ENCODE data around the gene FAM25C. TPM values are rescaled to one million over a fixed set of nuclear protein-coding genes. Genes with fewer than 3 reads are reported as not detected.
"Not testable (repeated sequence)": the region's sequence is repeated elsewhere in the genome, so short reads cannot be mapped to it uniquely, and the experiment has no call there.

FAM25C gene
- polyA plus RNA-seq (ENCODE audit: insufficient read length), result not detected

DNA sequence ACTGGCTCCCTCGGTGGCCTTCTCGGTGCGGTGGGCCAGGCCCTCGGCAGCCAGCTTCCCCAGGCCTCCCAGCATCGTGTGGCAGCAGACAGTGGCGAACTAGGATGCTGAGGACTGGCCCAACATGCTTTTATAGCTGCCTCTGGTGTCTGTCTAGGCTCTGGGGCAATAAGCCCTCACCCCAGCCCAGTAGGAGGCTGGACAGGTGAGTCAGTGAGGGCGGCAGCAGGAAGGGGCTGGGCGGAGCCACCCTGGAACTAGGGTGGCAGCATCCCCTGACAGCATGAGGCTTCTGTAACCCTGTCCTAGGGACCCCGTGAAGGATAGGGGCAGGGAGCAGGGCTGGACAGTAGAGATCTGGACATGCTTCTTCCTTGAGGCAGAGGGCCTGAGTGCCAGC, at the start of gene FAM25C:
Gene FAM25C, minus strand, starts transcription at position 101 of the 400 bp plus-strand sequence. Its CDS starts 26 bp downstream, at position 75.
- not testable (repeated sequence) for DNase-seq

DNA sequence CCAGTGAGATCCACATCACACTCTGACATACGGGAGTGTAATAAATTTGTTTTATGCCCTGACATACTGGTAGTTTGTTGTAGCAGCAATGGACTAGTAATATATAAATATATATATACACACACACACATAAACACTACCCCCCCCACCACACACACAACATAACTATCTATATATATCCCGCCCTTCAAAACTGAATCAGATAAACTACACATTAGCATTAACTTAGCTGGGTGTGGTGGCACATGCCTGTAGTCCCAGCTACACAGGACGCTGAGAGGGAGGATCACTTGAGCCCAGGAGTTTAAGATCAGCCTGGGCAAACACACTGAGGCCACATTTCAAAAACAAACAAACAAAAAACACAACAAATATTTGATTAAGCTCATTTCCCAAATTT, 45.0 kb upstream of the FAM25C start:
- DNase-seq, result not testable (repeated sequence)

DNA sequence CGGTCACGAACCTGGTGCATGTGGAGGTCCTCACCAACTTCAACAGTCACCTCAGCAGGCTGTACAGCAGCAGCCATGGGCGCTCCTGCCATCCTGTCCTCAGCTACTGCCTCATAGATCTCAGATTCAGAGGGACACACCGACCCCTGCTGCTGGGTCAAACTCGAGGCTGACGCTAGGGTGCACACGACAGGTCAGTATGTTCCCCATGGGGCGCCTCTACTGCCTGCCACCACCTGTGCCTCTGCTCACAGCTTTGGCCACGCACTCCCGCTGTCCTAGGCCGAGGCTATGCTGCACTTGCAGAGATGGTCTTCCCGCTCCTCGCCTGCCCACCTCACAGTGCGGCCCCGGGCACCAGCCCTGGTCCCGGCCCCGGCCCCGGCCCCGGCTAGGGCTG, 31.8 kb upstream of the FAM25C start:
- DNase-seq, result not testable (repeated sequence)

DNA sequence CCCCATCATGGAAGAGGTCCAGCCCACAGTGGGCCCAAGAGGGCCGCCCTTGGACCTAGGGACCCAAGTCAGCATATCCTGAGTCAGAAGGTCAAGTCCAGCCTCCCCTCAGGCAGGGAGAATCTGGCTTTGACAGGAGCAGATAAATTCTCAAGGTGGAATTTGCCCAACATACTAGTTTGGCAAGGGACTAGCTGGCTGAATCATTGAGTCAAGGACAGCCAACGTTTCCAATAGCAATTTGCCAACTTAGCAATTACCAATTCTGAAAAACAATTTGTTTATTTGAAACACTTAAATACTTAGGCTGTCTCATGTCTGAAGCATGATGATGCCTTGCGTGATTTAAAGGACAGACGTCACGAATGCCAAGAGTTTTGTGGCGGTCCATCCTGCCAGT, 2.7 kb upstream of the FAM25C start:
- not testable (repeated sequence) for DNase-seq

DNA sequence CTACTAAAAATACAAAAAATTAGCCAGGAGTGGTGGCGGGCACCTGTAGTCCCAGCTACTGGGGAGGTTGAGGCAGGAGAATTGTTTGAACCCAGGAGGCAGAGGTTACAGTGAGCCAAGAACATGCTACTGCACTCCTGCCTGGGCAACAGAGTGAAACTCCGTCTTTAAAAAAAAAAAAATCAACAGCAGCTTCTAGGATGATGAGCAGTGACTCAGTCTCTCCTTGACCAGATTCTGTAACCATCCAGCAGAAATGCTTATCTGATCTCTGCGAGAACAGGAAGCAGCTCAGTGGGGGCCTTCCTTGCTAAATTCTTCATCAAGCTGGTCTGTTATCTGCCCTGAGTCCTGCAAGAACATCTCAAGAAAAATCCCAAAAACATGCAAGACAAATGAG, 5.5 kb downstream of the FAM25C start:
- DNase-seq, result not testable (repeated sequence)

DNA sequence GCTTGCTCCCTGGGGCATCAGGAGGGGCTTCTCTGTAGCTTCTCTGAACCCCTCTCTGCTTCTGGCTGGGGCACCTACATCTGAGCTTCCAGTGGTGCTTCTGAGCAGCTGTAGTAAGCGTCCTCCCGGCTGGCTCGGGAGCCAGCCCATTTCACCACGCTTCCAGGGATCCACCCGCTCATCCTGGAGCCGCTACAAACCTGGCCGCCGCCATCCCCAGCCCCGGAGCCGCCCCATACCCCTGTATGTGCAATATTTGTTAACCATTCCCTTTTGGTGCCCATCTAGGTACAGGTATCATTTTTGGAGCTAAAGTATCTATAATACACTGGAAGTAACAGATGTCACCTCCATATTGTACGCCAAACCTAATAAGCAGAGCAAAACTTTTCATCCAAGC, 7.0 kb downstream of the FAM25C start:
- not testable (repeated sequence) for DNase-seq

DNA sequence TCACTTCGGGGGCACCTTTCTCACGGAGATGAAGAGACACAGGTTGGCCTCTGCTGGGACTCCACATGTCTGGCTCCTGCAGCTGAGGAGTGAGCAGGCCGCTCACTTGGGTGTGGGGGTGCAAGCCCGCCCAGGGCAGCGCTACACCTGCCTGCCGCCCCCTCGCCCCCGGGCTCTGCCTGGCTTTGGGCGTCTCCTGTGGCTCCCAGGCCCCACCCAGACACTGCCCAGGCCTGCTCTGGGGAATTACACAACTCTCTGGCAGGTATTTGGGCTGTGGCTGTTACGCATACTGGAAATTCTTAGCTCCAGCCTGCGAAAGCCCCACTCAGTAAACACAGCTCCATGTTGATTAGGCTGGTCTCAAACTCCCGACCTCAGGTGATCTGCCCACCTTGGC, 7.9 kb downstream of the FAM25C start:
- not testable (repeated sequence) for DNase-seq

DNA sequence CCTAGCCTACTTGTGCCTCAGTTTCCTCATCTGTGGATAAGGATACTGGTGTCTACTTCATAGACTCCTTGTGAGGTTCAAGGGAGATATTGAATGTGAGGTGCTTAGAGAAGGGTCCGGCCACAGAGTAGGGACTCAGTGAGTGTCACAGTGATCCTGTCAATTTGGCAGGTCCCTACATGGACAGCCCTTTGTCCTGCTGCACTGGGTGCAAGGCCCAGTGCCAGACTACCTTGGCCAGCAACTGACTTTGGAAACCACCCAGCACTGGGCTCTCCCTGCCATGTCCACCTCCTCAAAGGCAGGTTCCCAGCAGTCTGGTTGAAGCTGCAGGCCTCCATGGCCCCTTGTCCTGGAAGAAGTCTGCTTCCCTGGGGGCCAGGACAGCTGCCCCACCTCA, 9.5 kb downstream of the FAM25C start:
- not testable (repeated sequence) for DNase-seq

DNA sequence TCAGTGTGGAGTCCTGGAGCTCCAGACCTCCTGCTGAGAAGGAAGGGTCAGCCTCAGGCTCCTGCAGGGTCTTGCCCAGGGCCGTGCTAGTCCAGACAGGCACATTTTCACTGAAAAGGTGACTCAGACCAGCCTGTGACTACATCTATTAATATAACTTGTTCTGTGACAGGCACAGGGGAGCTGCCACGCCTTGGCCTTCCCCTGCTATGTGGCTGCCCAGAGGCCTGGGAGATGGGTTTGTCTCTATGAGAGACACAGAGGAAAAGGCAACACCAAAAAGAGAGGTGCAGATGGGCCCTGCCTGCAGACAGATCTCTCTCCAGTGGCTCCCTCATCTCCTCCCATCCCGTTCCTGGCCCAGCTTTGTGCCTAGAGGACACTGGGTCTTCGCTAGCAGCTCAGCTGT, 10.0 kb downstream of the FAM25C start:
- not testable (repeated sequence) for DNase-seq

DNA sequence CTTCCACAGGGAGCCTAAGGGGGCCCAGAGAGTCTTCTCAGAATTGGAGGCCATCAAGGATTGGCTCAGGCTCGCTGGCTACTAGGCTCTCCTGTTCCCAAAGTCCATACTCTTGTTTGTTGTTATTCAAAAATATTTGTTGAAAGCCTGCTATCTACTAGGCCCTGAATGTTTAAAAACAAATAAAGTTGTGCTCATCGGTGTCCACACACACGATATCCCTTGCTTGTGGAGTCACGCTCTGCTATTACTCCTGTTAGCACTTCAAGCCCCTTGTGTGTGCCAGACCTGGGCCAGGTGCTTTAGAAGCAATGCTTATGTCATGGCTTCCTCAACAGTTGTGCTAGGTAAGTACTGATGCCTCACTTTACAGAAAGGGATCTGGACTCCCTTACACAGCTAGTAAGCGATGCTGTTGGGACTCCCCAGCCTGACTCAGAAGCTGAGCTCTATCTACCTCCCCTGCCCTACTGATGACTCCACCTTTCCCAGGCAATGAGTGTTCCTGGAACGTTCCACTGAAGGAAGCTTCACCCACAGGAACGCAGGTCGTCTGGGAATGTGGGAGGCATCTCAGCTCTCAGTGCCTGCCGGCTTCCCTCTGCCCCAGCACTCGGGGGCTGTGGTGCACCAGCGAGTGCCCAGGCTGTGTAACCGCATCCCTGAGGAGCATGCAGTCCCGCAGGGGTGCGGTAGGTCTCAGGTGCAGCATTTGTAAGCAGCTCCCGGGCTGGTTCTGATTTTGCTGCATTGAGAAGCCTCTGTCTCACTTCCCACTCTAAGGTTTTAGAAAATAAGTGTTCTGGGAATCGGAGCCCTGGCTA, 10.7 kb downstream of the FAM25C start:
- DNase-seq, result not testable (repeated sequence)

DNA sequence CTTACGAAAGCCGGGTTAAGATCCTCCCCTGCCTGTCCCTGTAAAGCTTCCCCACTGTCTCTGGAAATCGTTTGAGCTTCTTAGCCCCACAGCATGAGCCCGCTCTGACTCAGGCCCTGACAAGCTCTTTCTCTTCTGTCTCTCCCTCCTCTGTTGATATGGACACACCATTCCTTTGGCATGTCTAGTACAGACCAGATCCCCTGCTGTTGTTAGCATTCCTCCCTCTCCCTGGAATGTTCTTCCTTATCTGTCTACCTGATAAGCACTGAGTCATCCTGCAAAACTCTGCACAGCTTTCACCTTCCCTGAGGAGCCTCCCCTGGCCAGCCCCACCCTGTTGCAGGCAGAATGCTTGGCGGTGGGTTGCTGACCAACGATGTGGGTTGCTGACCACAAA, 11.6 kb downstream of the FAM25C start:
- DNase-seq, result not testable (repeated sequence)

DNA sequence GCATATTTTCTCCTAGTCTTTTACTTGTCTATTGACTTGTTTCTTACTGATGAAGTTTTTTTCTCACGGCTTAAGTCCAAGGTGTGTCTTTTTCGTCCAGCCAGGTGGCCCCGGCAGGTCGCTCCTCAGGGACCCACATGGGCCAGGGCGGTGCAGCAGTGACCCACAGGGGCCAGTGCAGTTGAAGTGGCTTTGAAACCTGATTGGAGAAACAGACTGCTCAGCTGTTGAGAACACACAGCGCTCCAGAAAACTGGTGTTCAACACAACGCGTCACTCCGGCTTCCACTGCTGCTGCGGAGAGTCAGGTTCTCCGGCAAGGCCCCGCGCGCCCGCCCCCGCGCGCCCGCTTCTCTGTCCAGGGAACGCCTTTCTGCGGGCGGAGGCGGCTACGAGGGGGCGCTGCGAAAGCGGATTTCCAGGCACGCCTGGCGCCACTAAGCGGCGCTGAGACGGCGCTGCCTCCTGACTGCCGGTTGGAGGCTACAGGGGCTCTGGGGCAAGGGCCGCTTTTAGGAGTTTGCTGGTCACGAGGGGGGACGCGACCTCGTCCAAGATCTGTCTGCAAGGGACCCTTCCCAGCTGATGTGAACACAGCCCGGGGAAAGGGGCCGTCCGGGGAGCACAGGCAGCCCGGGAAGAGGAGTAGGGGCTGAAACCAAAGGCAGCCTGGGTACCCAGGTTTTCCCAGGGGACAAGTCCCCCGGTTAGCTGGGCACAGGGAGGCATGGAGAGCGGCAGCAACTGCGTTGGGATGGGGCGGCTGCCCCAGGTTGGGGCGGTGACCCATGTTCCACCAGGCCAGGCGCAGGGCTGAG, 13.0 kb downstream of the FAM25C start:
- DNase-seq, result not testable (repeated sequence)

DNA sequence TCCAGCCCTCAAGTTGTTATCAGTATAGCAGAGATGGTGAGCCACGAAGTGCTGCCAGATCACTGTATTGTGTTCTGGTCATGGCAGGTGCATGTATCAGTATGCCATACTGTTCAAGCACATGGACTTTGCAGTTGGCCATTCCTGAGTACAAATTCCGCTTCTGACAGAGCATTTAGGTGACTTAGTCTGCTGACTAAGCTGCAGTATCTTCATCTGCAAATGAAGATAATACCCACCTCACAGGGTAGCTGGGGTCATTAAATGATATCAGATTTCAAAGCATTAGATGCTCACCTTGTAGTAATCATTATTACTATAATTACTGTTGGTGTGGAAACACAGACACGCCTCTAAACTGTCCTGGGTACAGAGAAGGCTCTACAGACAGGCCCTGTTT, 24.2 kb downstream of the FAM25C start:
- DNase-seq, result not testable (repeated sequence)

DNA sequence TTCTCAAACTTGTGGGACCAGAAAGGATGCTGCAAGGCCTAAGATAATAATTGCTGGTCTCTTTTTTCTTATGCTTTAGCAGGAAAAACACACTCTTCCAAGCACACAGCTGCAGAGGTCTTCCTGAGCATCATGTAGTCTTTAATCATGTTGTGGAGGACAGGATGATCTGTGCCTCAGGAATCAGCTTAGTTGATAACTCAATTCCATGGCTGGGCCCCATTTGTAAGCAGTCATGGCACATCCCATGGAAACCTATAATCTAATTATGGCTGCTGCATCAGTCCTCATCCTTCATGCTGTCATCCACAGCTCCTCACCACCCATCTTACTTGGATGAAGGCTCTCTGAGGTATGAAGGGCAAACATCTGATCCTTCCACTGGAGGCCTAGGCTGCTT, 26.5 kb downstream of the FAM25C start:
- DNase-seq, result not testable (repeated sequence)

DNA sequence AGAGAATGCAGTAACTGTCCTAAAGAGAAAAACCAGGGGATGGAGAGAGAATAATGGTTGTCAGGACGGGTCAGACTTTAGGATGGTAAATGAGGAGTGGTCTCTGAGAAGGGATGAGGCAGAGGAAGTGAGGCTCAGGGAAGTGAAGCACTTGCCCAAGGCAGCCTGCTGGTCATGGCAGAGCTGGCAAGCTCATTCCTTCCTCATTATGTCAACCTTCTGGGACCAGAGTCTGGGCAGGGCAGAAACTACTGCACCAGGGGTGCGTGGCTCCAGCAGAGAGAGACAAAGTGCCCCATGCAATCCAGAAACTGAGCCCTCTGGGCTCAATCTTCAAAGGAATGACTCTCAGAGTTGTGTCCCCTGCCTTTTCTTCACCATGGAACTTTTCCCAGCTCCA, 27.5 kb downstream of the FAM25C start:
- DNase-seq, result not testable (repeated sequence)

DNA sequence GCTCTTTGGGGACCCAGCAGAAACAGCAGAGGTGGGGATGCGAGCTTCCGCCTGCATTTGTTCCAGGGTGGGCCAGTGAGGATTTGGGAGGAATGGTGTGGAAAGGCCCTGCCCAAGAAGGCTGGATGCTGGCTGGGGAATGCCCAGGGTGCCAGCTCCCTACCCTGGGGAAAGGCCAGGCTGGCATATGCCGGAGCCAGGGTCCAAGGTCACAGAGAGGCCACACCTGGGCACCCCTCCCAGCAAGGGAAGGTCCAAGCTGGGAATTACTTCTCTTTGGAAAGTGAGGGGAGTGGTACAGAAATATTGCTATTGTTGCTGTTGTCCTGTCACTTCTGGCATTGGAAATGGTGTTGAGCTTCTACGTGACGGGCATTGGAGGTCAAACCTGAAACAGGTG, 28.0 kb downstream of the FAM25C start:
- not testable (repeated sequence) for DNase-seq

DNA sequence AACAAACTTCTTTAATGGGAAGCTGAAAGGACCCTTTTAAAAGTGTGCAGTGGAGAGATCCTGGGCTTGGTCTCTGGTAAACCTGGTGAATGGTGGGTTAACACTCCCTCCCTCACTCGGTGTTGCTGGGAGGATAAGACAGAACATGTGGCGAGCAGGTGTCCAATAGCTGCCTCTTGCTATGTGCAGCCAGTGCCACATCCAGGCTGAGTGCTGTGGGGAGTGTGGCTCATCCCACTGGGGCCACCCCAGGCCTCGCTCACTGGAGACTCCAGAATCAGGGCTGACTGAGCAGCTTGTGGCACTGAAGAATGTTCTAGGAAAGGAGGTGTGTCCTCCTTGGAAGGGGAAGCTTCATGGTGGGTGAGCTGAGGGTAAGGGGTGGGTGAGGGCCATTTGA, 29.5 kb downstream of the FAM25C start:
- not testable (repeated sequence) for DNase-seq

DNA sequence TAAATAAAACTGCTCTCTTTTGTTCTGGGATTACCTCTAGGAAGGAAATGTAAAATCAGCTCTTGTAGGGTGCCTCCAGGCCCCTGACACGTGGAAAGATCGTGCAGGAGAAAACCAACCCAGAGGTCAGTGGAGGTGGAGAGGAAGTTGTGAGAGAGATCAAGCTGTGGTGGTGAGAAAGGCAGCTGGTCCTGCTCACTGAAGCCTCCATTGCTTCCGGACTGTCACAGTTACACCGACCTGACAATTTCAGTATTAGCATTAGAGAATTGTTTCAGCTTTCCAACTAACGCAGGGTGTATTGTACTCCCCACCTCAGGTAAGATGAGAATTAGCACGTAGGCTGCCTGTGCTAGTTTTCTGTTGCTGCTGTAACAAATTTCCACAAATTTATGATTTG, 30.6 kb downstream of the FAM25C start:
- DNase-seq, result not testable (repeated sequence)

DNA sequence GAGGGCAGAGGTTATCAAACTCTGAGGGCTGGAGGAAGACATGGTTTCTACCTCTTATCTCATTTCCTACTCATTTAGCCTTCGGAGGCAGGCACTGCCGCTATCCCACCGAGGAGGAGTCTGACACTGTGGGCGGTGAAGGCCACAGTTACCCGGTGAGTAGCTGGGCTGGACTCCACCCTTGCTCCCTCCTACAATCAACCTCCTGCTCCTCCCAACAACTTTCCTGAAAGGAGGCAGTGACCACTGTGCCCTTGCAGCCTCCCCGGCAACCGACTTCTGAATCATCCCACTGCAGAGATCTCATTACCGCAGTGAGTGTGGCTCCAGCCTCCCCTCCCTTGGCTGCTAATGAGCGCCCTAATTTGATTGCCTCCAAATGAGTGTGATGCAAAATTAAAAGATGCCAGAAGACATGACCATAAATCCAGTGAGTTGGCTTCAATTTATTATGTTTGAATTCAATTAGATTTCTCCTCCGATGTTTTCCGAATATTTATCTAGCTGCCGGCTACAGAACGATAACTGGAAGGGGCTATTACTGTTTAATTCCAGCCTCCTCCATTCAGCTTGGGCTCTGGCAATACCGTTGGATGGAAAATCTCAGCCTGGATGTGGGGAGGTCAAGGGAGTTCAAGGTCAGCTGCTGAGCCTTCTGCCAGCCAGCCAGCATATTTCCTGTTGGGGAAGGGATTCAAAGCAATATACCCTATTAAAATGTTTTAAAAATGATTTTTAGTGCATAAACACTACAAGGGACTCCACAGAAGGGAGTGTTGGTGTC, 35.1 kb downstream of the FAM25C start:
- not testable (repeated sequence) for DNase-seq

DNA sequence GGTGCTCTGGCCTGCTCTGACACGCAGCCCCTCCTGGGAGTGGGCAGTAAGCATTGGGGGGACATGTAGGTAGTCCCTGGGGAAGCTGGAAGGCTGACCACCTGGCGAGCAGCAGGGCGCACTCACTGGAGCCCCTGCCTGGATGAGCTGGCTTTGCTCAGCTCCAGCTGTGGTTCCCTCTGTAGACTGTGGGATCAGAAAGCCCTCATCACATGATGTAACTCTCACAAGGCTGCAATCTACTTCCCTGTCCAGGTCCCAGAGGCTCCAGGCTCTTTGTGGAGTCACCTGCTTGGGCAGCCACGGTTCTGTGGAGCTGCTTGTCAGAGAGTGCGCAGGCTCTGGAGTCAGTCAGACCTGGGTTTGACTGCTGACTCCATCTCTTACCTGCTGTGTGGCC, 36.8 kb downstream of the FAM25C start:
- not testable (repeated sequence) for DNase-seq

DNA sequence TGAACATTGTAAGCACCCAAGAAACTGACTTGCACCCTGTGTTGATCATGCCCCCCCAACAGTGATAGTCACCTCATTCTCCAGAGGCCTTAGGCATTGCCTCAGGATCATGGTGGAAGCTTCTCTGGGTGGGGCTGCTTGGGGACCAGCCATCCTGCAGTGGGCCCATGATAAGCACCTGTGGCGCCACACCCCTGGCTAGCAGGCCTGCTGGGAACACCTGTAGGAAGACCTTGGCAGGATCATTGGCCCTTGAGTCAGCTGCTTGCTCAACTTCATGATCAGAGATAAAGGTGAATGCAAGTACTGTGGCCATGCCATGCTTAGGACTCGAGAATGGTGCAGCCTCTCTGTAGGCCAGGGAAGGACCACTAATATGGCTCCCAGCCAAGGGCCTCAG, 38.9 kb downstream of the FAM25C start:
- not testable (repeated sequence) for DNase-seq

DNA sequence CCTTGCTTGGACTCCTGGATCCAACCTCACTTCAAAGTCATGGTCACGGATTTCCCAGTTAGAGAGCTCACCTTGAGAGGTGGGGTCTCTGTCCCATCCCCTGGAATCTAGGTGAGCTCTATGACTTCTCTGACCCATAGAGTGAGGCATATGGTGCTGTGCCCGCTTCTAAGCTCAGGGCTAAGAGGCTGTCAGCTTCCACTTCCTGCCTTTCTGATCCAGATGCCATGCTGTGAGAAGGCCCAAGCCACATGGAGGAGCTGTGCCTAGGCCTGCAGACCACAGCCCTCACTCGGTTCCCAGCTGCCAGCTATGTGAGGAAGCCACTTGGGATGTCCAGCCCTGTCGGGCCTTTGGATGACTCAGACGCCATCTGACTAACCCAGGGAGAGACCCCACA, 39.9 kb downstream of the FAM25C start:
- not testable (repeated sequence) for DNase-seq

DNA sequence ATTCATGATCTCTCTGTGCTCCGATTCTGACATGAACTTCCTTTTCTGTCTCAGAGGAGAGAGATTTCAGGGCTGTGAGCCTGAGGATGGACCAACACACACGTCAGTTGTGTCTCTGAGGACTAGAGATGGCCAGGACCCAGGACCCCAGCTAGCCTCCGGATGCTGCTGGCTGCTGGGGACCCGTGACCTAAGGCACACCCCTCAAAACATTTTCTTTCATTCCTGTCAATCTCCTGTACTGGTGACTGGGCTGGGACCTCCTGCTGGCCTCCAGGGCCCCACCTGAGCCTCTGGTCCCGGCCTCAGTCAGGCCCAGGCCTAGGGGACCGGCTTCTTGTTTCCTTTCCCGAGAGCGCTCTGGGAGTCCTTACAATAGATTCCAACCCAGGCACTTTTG, 42.4 kb downstream of the FAM25C start:
- DNase-seq, result not testable (repeated sequence)
